Measurements from ENCODE around the gene KCNAB2. TPM values are rescaled to one million over a fixed set of nuclear protein-coding genes. Genes with fewer than 3 reads are reported as not detected.

Gene KCNAB2
- polyA plus RNA-seq, 1 donor, result 3.5 TPM

DNA sequence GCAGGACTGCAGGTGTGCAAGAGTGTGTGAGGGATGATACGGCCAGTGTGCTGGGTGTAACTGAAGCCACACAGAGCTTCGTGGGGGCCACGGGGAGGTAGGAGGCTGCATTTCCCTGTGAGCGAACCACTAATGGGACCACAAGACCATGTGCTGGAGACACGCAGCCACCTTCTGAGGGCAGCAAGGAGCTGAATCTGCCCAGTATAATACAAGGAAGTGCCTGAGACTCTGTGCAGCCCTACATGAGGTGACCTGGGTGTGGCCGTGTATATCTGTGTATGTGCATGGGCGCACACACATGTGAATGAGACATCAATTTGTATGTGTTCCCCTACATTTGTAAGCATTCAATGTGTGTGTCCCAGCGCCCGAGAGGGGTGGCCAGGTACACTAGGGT is 83.6 kb downstream of the KCNAB2 start:
- no peak for DNase-seq

DNA sequence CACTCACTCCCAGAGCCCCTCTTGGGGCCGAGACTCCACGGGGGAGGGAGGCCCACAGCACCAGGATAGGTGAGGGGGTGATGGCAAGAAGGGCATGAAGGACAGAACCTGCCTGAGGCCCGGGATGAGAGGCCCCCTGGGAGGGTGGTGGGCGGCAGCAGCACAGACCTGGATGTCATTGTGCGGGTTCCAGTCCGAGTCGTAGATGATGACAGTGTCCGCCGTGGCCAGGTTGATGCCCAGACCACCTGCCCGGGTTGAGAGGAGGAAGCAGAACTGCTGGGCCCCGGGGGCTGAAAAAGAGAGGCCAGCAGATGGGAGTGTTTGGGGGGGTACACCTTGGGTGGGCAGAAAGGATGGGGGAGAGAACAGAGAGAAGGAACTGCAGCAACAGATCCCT is 84.3 kb downstream of the KCNAB2 start:
- no peak for DNase-seq

DNA sequence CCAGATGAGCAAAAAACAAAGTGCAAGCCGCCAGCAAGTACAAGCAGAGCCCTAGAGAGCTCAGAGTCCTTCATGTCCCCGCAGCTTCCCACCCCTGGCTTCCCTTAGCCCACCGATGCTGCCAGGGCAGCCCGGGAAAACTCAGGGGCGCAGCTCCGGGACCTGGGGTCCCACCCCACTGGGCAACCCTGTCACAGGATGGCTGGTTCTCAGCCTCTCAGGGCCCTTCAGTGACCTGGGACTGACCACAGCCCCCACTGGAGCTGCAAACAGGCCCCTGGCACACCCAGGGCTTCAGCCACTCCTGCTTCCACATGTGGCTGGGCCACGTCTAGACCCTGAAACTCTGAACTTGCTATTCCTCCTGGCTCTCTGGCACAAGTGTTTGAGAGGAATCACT is 84.9 kb downstream of the KCNAB2 start:
- no peak for DNase-seq

GRCh38 chr1:6131561-6131960 is 85.9 kb downstream of the KCNAB2 start:
- DNase-seq, result no peak

- no peak for DNase-seq
These were observed 87.6 kb downstream of the KCNAB2 start for GRCh38 chr1:6133146-6133895.

GRCh38 chr1:6134206-6134605 is 88.5 kb downstream of the KCNAB2 start:
- DNase-seq, result no peak

- no peak for DNase-seq
These were observed 89.2 kb downstream of the KCNAB2 start for GRCh38 chr1:6134741-6135510.

GRCh38 chr1:6136516-6137220 is 91.0 kb downstream of the KCNAB2 start:
- no peak for DNase-seq

GRCh38 chr1:6137758-6138157 is 92.1 kb downstream of the KCNAB2 start:
- no peak for DNase-seq

- no peak for DNase-seq
These were observed 94.7 kb downstream of the KCNAB2 start for GRCh38 chr1:6140413-6140812.

GRCh38 chr1:6141592-6141991 is 95.9 kb downstream of the KCNAB2 start:
- DNase-seq, result no peak

- no peak for DNase-seq
These were observed 96.4 kb downstream of the KCNAB2 start for GRCh38 chr1:6142036-6142621.

DNA sequence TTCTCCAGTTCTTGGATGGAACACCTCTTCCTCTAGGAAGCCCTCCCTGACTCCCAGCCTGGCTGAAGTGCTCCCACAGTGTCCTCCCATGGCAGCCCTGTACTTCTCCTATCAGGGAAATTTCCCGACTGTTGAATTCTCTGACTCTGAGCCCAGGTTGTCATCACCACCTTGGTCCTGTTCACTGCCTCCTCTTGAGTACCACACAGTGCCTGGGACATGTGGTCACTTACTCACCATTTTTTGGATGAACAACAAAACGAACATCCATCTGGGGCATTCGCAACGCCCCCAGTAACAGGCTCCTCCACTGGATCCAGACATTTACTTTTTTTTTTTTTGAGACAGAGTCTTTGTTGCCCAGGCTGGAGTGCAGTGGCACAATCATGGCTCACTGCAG is 97.0 kb downstream of the KCNAB2 start:
- DNase-seq, result no peak

- no peak for DNase-seq
These were observed 97.7 kb downstream of the KCNAB2 start for GRCh38 chr1:6143395-6143794.

- no peak for DNase-seq
These were observed 98.5 kb downstream of the KCNAB2 start for GRCh38 chr1:6144175-6144574.

DNA sequence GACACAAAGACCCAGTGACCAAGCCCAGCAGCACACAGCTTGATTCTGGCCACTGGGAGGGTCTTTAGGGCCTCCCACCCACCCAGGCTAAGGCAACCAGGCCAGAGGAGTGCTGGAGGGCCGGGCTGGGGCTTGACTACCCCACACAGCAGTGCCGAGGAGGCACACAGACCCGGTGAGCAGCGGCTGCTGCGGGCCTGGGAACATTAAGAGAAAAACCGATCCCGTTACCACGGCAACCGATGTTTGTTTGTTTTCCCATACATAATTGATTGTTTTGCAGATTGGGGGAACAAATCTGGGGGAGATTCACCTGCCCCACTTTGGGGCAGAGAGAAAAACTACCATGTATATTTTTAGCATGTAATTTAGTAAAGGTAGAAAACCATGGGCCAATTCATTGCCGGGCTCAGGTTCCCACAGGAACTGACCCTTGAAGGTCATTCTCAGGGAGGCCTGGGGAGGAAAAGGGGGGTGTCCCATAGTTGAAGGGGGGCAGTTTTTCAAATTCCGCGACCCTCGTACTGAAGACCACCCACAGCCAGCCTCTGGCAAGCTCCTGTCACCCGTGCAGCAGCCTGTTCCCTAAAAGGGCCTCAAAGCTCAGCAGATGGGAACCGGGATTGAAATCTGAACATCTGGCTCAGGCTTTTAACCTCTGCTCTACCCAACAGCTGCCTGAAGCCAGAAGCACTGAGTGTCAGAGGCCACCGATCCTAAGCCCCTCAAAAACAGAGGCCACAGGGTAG is 99.1 kb downstream of the KCNAB2 start:
- DNase-seq, result peak; percentile 14

DNA sequence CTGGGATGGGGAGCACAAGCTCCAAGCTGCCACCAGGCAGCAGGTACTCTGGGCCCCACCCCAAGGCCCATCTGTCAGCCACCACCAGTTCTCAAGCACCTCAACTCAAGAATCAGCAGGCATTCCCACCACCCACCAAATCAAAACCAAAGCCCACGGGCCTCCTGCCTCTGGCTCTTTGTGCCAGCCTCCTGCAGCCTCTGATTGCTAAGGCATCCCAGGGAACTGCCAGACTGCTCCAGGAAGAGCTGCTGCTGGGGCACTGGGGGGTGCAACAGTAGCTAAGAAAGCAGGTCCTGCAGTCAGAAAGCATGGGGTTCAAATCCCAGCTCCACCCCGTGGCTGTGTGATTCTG is 99.7 kb downstream of the KCNAB2 start:
- no peak for DNase-seq

DNA sequence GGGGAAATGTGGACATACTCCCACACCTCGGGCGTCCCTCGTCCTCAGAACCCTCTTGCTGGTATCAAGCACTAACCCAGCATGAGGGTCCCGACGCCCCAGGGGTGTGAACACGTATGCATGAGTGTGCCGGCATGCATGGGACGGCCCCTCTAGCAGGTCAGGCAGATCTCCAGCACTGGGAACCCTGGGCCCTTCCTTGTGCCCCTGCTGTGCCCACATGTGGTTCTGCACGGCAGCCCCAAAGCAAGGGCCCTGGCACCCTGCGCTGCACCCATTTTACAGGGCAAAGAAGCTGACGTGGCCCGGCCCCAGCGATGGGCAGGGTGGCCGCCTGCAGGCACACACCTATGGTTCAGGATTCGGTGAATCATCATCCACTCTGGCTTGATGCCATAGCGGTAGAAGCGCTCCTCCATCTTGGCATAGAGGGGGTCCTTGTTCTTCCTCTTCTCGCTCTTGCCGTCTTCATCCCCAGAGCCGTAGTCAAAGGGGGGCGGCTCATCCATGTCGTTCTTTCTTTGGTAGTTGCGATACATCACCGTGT is 100.2 kb downstream of the KCNAB2 start:
- DNase-seq, result no peak

- peak; percentile 44 for DNase-seq
These were observed 103.0 kb downstream of the KCNAB2 start for GRCh38 chr1:6148497-6149241.

GRCh38 chr1:6149597-6149996 is 103.9 kb downstream of the KCNAB2 start:
- DNase-seq, result no peak
